HG03139 (cell line): Measurements from ENCODE around the gene CLSTN2.

Experiments
- ATAC-seq: cut with Tn5 transposase; IDR thresholded peaks from one replicate; pipeline ENCODE4 v1.9.1; 2021; ENCODE audit not compliant: unreplicated experiment

The CLSTN2 gene

GRCh38 chr3:140440446-140440845 lies 505.5 kb downstream of the CLSTN2 start:
- ATAC-seq, result no peak

- no peak for ATAC-seq
These were observed 506.0 kb downstream of the CLSTN2 start for GRCh38 chr3:140441006-140441405.

GRCh38 chr3:140442621-140443020 lies 507.6 kb downstream of the CLSTN2 start:
- ATAC-seq, result no peak

GRCh38 chr3:140443073-140443472 lies 508.1 kb downstream of the CLSTN2 start:
- ATAC-seq, result no peak

GRCh38 chr3:140443806-140444205 lies 508.8 kb downstream of the CLSTN2 start:
- ATAC-seq, result no peak

GRCh38 chr3:140446734-140447133 lies 511.7 kb downstream of the CLSTN2 start:
- no peak for ATAC-seq

GRCh38 chr3:140447136-140447535 lies 512.2 kb downstream of the CLSTN2 start:
- no peak for ATAC-seq

- no peak for ATAC-seq
These were observed 513.0 kb downstream of the CLSTN2 start for GRCh38 chr3:140448001-140448400.

GRCh38 chr3:140449413-140450256 lies 514.6 kb downstream of the CLSTN2 start:
- no peak for ATAC-seq

- ATAC-seq, result no peak
These were observed 518.8 kb downstream of the CLSTN2 start for GRCh38 chr3:140453750-140454149.

GRCh38 chr3:140455521-140456214 lies 520.7 kb downstream of the CLSTN2 start:
- no peak for ATAC-seq

GRCh38 chr3:140456974-140457373 lies 522.0 kb downstream of the CLSTN2 start:
- no peak for ATAC-seq

- no peak for ATAC-seq
These were observed 524.5 kb downstream of the CLSTN2 start for GRCh38 chr3:140459462-140459861.

GRCh38 chr3:140461250-140461649 lies 526.3 kb downstream of the CLSTN2 start:
- ATAC-seq, result no peak

- ATAC-seq, result no peak
These were observed 528.4 kb downstream of the CLSTN2 start for GRCh38 chr3:140463355-140463754.

- no peak for ATAC-seq
These were observed 531.0 kb downstream of the CLSTN2 start for GRCh38 chr3:140465988-140466387.

GRCh38 chr3:140466535-140466934 lies 531.5 kb downstream of the CLSTN2 start:
- ATAC-seq, result no peak

- ATAC-seq, result no peak
These were observed 532.2 kb downstream of the CLSTN2 start for GRCh38 chr3:140467104-140467577.

GRCh38 chr3:140467796-140468315 lies 532.9 kb downstream of the CLSTN2 start:
- ATAC-seq, result no peak

GRCh38 chr3:140468407-140468806 lies 533.4 kb downstream of the CLSTN2 start:
- no peak for ATAC-seq

- no peak for ATAC-seq
These were observed 534.5 kb downstream of the CLSTN2 start for GRCh38 chr3:140469491-140469890.

- ATAC-seq, result no peak
These were observed 535.2 kb downstream of the CLSTN2 start for GRCh38 chr3:140470211-140470610.
